HG02571 (cell line): Measurements from ENCODE around the gene GDF7.

ENCODE experiments used
- ATAC-seq: cut with Tn5 transposase; IDR thresholded peaks from one replicate; pipeline ENCODE4 v1.9.1; 2021; ENCODE audit warnings: mild to moderate bottlenecking, moderate library complexity; ENCODE audit not compliant: unreplicated experiment

GDF7 gene

GRCh38 chr2:20642055-20642971 is 24.6 kb upstream of the GDF7 start:
- ATAC-seq: peak; percentile 93

- ATAC-seq: no peak
Observed at GRCh38 chr2:20643060-20643459, 23.9 kb upstream of the GDF7 start.

GRCh38 chr2:20643826-20644225 is 23.1 kb upstream of the GDF7 start:
- no peak for ATAC-seq

GRCh38 chr2:20645301-20645701 is 21.6 kb upstream of the GDF7 start:
- no peak for ATAC-seq

GRCh38 chr2:20645761-20646160 is 21.2 kb upstream of the GDF7 start:
- no peak for ATAC-seq

- ATAC-seq: no peak
Observed at GRCh38 chr2:20646446-20646845, 20.5 kb upstream of the GDF7 start.

- no peak for ATAC-seq
Observed at GRCh38 chr2:20647211-20647610, 19.7 kb upstream of the GDF7 start.

GRCh38 chr2:20647738-20648137 is 19.2 kb upstream of the GDF7 start:
- ATAC-seq: no peak

GRCh38 chr2:20648206-20648605 is 18.7 kb upstream of the GDF7 start:
- no peak for ATAC-seq

- no peak for ATAC-seq
Observed at GRCh38 chr2:20648831-20649230, 18.1 kb upstream of the GDF7 start.

GRCh38 chr2:20649576-20649975 is 17.4 kb upstream of the GDF7 start:
- ATAC-seq: no peak

GRCh38 chr2:20649976-20650375 is 17.0 kb upstream of the GDF7 start:
- no peak for ATAC-seq

GRCh38 chr2:20650393-20650876 is 16.5 kb upstream of the GDF7 start:
- peak; percentile 13 for ATAC-seq

GRCh38 chr2:20650877-20651730 is 15.8 kb upstream of the GDF7 start, which contains the start of gene HS1BP3:
HS1BP3 (minus strand) TSS chr2:20651098; CDS start chr2:20651063, 35 bp downstream.
- peak; percentile 93 for ATAC-seq

GRCh38 chr2:20651731-20652099 is 15.2 kb upstream of the GDF7 start:
- no peak for ATAC-seq

GRCh38 chr2:20652141-20652540 is 14.8 kb upstream of the GDF7 start:
- no peak for ATAC-seq

GRCh38 chr2:20652673-20653575 is 14.0 kb upstream of the GDF7 start:
- no peak for ATAC-seq

GRCh38 chr2:20653695-20654534 is 13.0 kb upstream of the GDF7 start:
- no peak for ATAC-seq

GRCh38 chr2:20654535-20654813 is 12.5 kb upstream of the GDF7 start:
- no peak for ATAC-seq

GRCh38 chr2:20656561-20656960 is 10.4 kb upstream of the GDF7 start:
- ATAC-seq: no peak
